GM10248 (cell line): ENCODE data around the gene RGPD5.
"Not testable (repeated sequence)": the region's sequence is repeated elsewhere in the genome, so short reads cannot be mapped to it uniquely, and the experiment has no call there.

Experiments used
- CTCF ChIA-PET: fragments of 300-600 bp; sonication (Branson Sonifier 250); formaldehyde crosslinking; extraction: SDS; loops from one replicate; lab custom pipeline; 2021; ENCODE audit warnings: antibody characterized with exemption; lab: Yijun Ruan, JAX
- POLR2A ChIA-PET: fragments of 350-650 bp; sonication (Branson Sonifier 250); formaldehyde crosslinking; extraction: SDS; loops from one replicate; lab custom pipeline; 2020; ENCODE audit warnings: antibody characterized with exemption; lab: Yijun Ruan, JAX
- DNase-seq: peaks from one replicate; pipeline ENCODE4 v3.0.0; 2012; ENCODE audit errors: extremely low spot score

RGPD5 gene

DNA sequence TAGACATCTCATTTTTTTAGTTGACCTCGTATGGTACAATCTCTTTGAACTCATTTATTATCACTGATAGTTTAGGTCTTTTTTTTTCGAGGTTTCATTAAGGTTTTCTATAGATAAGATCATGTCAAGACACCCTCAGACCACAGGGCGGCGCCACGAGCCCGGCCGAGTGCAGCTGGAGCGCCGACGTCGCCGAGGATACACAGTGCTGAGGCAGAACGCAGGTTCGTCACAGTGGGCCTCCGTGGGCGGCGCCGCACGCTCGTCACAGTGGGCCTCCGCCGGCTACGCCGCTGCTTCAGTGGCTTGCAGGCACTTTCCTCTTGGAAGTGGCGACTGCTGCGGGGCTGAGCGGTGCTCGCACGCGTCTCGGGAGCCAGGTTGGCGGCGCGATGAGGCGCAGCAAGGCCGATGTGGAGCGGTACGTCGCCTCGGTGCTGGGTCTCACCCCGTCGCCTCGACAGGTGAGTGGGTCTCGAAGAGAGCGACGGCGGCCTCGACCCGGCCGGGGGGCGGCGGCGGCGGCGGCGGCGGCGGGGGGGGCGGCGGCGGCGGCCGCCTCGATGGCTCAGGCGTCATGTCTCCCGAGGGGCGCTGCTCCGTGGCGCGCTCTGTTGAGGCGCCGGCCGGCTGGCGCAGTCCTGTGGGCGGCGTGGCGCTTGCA is at the start of gene RGPD5:
TSS of gene RGPD5 (plus strand) at position 232 of the 664 bp plus-strand sequence. CDS start at position 393, 161 bp downstream.
- CTCF ChIA-PET, POLR2A ChIA-PET, DNase-seq: not testable (repeated sequence)

DNA sequence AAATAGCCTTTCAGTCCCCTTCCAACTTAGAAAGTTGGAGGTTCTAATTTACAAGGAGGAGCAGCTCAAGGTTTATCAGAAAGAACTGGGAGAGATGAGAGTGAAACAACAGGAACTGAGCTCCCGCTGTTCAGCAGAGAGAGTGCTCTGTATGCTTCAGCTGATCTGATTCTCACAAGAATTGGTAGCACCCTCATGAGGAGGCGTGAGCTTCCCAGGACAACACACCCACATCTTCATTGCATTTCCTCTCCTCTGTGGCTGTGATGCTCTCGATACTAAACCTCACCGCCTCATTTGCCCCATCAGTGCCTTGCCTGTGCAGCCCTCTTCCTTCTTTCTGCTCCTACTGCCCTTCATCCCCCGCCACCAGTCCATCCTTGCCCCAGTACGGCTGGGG is 42.5 kb upstream of the RGPD5 start:
- CTCF ChIA-PET, DNase-seq, POLR2A ChIA-PET: not testable (repeated sequence)

DNA sequence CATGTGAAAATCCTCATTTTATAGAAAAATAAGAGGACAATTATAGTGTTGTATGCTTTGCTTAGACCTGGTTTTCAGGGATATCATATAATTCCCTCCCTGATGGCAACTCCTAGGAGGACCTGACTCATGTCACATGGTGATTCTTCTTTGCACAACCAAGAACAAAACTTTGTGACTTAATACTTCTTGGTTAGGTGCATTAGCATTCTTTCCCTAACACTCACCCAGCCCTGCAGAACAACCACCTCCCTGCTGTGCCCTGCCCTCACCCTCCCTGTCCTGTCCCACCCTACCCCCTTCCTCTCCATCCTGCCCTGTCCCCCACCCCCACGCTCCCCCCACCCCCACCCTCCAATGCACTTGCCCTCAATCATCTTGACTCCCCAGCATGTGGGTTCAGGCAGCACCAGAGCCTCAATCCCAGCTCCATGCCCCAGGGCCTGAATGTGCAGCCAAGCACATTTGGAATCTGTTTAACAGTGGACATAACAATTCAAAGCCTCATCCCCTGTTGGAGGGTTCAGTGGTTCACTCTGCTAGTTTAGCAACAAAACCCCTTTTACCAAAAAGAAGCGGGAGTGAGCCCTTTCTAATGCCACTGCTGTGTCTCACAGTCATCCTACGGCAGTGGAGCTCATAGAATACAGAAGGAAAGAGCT is 36.8 kb upstream of the RGPD5 start:
- POLR2A ChIA-PET, CTCF ChIA-PET, DNase-seq: not testable (repeated sequence)

DNA sequence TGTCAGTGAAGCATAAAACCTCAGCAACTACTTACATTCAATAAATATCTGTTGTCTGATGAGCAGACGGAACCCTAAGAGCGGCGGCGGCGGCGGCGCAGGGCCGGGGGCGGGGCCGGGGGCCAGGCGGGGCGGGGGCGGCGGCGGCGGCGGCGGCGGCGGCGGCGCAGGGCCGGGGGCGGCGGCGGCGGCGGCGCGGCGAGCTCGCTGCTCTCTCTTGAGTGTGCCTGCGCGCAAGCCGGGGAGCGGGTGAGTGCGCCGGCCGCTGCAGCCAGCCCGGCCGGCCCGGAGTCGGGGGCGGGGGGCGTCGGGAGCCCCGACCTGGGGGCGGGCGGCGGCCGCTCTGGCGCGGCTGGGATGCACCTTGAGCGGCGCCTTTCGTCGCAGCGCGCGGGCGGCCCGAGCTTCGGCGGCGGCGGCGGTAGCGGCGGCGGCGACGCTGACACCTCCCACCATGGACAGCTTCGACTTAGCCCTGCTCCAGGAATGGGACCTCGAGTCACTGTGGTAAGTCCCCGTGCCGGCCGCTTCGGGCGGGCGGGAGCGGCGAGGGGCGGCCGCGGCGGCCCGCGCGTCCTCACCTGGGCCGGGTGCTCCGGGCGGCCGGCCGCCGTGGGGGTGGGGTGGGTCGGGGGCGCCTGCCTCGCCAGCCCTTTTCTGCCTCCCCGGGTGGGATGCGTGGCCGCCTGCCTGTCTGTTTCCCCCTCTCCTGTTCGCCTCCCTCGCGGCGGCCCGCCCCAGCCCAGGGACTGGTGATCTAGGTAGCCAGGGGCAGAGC is 33.7 kb upstream of the RGPD5 start:
- DNase-seq, CTCF ChIA-PET, POLR2A ChIA-PET: not testable (repeated sequence)

DNA sequence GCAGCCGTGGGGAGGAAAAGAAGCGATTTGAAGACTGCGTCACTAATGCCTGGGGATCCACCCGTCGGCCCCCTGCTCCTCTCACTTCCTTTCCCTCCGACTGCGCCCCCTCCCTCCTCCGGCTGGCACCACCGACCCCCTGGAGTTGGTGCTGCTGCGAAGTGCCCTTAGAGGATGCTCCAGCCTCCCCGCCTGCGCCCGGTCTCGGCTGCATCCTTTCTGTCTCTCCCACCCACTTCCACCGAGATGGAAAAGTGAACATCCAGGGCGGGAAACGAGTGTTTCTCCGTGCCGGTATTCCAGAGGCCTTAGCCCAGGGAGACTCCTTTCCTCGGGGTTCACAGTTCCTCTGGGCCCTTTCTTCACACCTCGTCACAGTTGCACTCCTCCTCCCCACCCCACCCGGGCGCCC is 33.1 kb upstream of the RGPD5 start:
- CTCF ChIA-PET, DNase-seq, POLR2A ChIA-PET: not testable (repeated sequence)

DNA sequence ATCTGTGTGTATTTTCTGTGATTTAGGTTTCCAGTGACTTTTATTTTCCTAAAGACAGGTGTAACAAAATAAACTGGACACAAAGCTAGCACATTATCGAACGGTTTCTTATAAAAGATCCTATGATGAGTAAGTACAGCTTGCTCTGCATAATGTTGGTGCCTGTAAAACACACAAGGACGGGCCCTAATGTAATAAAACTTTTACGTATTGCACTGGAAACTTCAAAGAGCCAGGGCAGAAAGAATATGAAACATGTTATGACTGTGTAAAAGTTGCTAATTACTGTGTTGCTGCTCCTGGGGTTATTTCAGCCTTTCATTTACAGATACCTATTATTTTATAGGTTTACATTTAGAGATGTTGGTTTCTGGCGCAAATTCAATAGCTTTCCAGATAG is 32.1 kb upstream of the RGPD5 start:
- DNase-seq, POLR2A ChIA-PET, CTCF ChIA-PET: not testable (repeated sequence)

DNA sequence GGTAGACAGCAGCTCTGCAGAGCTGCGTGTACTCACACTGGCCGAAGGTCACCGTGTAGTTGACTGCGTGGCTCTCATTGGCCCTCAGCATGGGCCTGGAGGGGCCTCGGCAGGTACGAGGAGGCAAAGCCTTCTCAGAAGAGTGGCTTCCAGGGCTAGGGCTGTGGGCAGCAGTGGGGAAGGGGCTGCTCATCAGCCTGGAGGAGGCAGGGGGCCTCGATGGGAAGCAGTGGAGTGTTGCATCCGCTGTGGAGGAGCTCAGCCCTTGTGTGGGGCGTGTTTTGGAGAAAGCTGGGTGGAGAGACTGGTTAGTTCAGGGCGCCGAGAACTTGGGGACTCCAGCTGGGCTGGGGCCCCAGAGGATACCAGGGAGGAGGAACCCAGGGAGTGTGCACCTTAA is 28.0 kb upstream of the RGPD5 start:
- CTCF ChIA-PET, DNase-seq, POLR2A ChIA-PET: not testable (repeated sequence)

DNA sequence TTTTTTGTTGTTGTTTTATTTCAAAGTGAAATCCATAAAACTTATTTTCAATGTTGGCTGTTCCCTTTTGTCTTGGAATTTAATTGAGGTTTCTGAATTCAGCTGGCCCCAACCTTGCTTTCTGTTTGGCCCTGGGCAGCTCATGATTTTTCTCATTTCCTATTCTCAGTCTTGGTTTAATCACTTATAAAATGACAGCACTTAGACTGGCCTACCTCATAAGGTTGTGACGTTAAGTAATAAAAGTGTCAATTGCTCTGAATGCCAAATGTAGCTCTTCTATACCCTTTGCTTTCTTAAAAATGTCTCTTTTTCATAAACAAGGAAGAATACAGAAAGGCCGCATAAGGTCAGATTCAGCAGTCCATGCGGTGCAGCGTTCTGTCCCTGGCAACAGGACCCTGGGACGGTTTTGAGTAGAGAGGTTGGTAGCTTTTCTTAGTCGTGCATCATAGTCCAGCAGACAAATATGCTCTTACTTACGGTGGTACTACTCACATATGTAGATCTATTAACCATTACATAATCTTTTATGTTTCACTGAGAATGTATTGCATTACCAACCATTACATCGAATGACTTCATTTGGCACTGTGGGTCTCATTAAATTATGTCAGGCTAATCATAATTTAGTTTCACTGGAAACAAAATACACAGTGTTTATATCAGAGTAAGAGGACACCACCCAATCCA is 27.1 kb upstream of the RGPD5 start:
- DNase-seq, POLR2A ChIA-PET, CTCF ChIA-PET: not testable (repeated sequence)

DNA sequence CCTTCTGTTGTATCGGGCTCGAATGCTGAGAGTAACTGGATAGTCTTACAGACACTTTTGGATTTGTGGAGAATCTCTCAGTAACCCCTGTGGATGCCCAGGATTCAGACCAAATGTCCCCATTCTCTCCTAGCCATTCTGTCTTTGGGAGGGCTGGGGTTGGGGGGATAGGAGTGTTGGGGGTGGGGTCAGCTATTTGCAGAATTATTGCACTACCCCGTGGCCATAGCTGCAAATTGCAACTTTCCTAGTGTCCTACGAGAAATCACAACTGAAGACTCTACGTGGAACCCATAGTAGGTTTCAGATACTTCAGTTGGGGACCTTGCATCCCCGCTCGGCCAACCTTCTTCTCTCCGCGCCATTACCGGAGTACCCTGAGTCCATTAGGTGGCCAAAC is 25.2 kb upstream of the RGPD5 start:
- POLR2A ChIA-PET, DNase-seq, CTCF ChIA-PET: not testable (repeated sequence)

DNA sequence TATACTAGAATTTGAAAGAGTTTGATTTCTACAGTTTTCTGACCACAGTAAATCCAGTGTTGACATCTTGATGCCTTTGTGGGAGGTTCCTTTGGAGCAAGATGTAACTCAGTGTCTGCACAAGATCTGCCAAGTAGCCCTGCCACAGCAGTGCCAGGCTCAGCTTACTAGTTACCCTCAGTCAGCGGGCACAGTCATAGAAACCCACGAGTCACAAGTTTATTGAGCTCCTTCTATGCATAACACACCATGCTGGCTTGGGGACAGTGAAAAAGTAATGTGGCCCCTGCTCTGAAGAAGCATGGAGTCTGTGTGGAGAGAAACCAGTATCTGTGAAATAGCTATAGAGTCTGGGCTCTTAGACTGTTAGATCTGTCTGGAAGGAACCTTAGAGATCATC is 15.0 kb upstream of the RGPD5 start:
- POLR2A ChIA-PET, CTCF ChIA-PET, DNase-seq: not testable (repeated sequence)

DNA sequence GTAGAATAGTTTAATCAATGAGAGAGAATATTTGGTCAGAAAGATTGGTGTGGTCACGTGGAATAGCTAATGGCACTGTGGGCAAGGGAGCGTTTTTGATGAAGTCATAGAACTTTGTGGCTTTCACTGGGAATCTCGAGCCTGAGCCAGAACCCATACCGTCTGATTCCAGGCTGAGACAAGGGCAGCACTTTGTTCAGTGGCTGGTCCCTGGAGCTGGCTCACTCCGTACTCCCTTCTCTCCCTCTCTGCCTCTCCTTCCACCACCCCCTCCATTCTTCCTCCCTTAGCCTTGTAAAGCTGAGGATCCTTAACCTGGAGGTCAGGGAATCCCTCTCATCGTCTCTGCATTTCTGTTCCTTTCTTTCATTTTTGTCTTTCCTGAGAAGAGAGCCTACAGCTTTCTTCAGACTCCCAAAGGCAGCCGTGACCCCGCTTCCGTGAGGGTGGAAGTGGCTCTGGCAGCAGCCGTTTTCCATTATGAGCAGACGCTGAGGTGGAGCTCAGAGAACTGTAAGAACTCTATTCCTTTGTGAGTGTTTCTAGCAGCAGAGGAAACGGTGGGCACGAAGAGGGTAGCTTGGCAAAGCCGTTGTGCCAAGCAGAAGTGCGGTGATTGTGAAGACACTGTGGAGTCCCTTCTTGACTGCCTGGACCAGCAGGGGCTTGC is 12.8 kb upstream of the RGPD5 start:
- CTCF ChIA-PET, POLR2A ChIA-PET, DNase-seq: not testable (repeated sequence)

DNA sequence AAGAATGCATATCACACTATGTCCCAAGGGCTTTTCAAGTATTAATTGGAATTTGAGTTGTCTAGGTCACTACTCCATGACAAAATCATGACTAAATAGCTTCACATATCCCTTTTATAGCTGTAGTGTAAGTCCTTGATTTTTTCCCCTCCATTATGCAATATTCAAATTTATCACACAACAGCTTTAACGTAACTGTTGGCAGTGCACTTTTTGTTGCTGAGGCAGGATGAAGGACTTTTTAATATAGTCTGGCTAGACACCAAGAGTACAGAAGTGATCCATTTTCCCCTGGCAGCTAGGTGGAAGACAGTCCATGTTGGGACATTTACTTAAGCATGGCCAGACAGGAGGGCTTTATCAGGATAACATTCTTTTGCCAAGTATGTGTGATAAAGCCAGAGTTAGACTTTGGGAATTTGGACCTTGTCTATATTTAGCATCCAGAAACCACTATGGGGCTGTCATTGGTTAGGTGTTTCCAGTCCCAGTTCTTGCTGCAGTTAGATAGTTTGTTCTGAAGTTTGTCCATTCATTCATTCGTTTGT is 11.6 kb upstream of the RGPD5 start:
- CTCF ChIA-PET, DNase-seq, POLR2A ChIA-PET: not testable (repeated sequence)

DNA sequence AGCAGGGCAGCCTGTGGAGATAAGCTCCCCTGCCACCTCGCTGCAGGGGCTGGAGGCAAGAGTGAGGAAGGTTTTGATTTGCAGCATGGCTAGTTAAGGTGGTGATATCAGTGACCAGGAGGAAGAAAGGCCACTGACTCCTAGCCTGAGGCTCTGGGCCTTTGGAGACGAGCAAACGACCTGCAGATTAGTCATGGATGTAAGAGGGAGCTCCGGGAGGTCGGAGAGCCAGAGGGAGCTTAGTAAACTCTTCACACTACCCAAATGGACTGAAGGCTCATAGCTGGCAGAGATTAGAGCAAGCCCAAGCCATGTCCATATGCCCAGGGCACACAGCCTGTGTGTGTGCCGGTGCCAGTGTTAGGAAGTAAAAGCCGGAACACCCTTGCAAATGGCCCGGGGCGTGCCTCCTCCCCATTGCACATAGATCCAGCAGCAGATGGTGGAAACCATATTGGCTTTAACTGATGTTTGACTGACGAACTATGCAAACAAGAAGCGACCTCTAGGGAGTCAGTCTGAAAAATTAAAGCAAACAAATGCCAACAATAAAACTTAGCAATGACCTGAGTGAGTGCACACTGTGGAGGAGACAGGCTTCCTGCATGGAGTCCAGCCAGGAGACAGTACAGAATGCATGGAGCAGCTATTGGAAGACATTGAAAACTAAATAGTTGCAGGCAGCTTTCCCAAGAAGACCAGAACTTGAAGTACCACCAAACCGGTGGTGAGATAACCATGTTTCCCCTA is 2.4 kb upstream of the RGPD5 start:
- DNase-seq, POLR2A ChIA-PET, CTCF ChIA-PET: not testable (repeated sequence)

DNA sequence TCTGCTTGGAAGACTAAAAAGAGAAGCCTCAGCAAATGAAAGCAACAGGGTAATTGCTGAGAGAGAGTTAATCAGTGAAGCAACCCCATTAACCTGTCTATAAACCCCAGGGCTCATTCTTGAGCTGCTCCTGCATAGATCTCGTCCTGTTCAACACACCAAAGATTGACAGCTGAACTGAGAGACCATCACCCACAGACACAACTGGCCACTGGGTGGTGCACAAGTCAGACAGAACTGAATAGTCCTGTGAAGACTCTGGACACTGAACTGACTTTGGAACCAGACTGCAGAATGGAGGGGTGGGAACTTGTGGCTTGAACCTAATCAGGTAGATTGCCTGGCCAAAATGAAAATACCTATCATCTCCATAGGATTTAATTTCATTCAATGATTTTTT is 1.4 kb upstream of the RGPD5 start:
- POLR2A ChIA-PET = not testable (repeated sequence)

DNA sequence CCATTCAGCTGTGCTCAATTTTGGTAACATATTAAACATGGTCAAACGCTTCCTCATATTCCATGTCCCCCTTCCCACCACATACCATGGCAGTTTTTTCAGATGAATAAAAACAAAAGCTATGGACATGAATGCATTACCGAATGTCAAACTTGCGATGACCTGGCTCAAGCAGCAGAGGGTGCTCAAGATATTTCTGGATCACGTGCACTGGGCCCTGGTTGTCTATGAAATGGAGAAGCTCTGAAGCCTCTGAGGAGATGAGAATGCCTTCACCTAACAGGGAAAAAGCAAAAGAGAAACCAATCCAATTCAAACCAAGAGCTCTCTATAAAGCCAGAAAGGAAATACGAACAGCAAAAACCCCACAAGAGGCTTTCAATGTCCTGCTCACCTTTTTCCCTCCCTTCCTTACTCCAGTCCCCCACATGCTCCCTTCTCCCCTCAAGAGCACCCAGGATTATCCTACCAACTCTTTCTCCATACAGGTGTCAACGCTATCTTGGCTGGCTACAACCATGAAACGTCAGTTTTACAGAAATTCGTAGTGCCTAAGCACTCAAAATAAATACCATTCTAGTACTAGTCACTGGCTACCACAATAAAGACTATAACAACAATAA is 77.1 kb downstream of the RGPD5 start:
- DNase-seq, CTCF ChIA-PET, POLR2A ChIA-PET: not testable (repeated sequence)

More for the DNA sequence above, 1.4 kb upstream of the RGPD5 start:
- DNase-seq, CTCF ChIA-PET: not testable (repeated sequence)

DNA sequence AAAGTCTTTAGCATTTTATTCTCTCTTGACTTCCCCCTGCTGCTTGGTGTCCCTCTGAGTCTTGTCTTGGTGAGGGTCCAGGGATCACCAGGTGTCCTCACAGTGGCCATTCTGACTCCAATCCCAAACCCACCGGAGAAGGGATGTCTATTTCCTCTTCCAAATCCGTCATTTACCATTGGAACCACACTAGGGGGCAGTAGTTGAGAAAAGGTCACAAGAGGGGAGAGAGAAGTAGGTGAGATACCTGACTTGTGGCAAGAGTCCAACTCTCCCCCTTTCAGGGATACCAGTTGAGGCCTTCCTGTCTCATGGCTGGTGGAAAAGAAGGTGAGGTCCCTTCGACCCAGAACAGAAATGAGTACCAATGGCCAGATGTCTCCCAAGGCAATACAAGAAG is 82.5 kb downstream of the RGPD5 start:
- CTCF ChIA-PET, DNase-seq, POLR2A ChIA-PET: not testable (repeated sequence)
